ENCODE measurements around the gene IL4I1. TPM values are rescaled to one million over a fixed set of nuclear protein-coding genes. Genes with fewer than 3 reads are reported as not detected.
"Not testable (repeated sequence)": the region's sequence is repeated elsewhere in the genome, so short reads cannot be mapped to it uniquely, and the experiment has no call there.

The IL4I1 gene
- total RNA-seq, 1 donor: 2.0 TPM

GRCh38 chr19:49929611-49930482 is 33.2 kb upstream of the IL4I1 start:
- Histone ChIP-seq H3K4me1 (ENCODE audit: insufficient read depth, low read length) (peaks cover 48% of the 10 kb centered on the region), H3K27me3 (ENCODE audit: insufficient read depth, low read length) (no peaks in the 10 kb centered on the region), H3K4me3 (ENCODE audit: low read length) (peak overlapping the region; percentile 96), H3K9me3 (ENCODE audit: low read depth, low read length) (no peaks in the 10 kb centered on the region)

- H3K27me3 ChIP-seq (ENCODE audit: insufficient read depth, low read length): no peaks in the 10 kb centered on the region
- no peaks in the 10 kb centered on the region for H3K9me3 ChIP-seq (ENCODE audit: low read depth, low read length)
- peak within 1 kb of the TSS; percentile 96 for H3K4me3 ChIP-seq (ENCODE audit: low read length)
- peaks cover 48% of the 10 kb centered on the region for H3K4me1 ChIP-seq (ENCODE audit: insufficient read depth, low read length)
These were observed 32.5 kb upstream of the IL4I1 start, which contains the start of the genes ATF5 and NUP62 for GRCh38 chr19:49929121-49929610. TSS of gene ATF5 (plus strand) at chr19:49929205. CDS start at chr19:49930851, 1,646 bp downstream. TSS of gene NUP62 (minus strand) at chr19:49929504. CDS start at chr19:49909807, 19,697 bp downstream.

- Histone ChIP-seq H3K4me3 (ENCODE audit: low read length) (no peak overlapping the region), H3K4me1 (ENCODE audit: insufficient read depth, low read length) (peaks cover 48% of the 10 kb centered on the region), H3K27me3 (ENCODE audit: insufficient read depth, low read length) (no peaks in the 10 kb centered on the region), H3K9me3 (ENCODE audit: low read depth, low read length) (no peaks in the 10 kb centered on the region)
These were observed 31.0 kb upstream of the IL4I1 start for GRCh38 chr19:49927526-49928264.

- H3K4me3 ChIP-seq (ENCODE audit: low read length): no peak overlapping the region
- peaks cover 50% of the 10 kb centered on the region for H3K4me1 ChIP-seq (ENCODE audit: insufficient read depth, low read length)
- H3K9me3 ChIP-seq (ENCODE audit: low read depth, low read length): no peaks in the 10 kb centered on the region
- no peaks in the 10 kb centered on the region for H3K27me3 ChIP-seq (ENCODE audit: insufficient read depth, low read length)
These were observed 29.8 kb upstream of the IL4I1 start for GRCh38 chr19:49926515-49926914.

DNA sequence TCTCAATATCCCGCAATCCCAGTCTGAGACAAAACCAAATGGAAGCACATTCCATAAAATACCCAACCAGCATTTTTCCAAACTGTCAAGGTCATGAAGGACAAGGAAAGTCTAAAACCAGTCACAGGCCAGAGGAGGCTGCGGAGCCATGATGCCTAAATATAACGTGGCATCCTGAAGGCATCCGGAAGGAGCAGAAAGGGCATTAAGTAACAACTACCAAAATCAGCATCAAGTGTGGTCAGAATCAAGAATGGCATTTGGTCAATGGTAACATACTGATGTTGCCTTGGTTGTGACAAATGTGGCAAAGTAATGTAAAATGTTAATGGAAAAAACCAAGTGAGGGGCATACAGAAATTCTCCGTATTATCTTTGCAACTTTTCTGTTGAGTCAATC is 28.8 kb upstream of the IL4I1 start:
- H3K4me3 ChIP-seq (ENCODE audit: low read length): no peak overlapping the region
- H3K9me3 ChIP-seq (ENCODE audit: low read depth, low read length): no peaks in the 10 kb centered on the region
- no peaks in the 10 kb centered on the region for H3K27me3 ChIP-seq (ENCODE audit: insufficient read depth, low read length)
- peaks cover 47% of the 10 kb centered on the region for H3K4me1 ChIP-seq (ENCODE audit: insufficient read depth, low read length)

- H3K9me3 ChIP-seq (ENCODE audit: low read depth, low read length); H3K27me3 ChIP-seq (ENCODE audit: insufficient read depth, low read length); H3K4me3 ChIP-seq (ENCODE audit: low read length): not testable (repeated sequence)
- peaks cover 42% of the 10 kb centered on the region for H3K4me1 ChIP-seq (ENCODE audit: insufficient read depth, low read length)
These were observed 28.2 kb upstream of the IL4I1 start for GRCh38 chr19:49924881-49925210.

DNA sequence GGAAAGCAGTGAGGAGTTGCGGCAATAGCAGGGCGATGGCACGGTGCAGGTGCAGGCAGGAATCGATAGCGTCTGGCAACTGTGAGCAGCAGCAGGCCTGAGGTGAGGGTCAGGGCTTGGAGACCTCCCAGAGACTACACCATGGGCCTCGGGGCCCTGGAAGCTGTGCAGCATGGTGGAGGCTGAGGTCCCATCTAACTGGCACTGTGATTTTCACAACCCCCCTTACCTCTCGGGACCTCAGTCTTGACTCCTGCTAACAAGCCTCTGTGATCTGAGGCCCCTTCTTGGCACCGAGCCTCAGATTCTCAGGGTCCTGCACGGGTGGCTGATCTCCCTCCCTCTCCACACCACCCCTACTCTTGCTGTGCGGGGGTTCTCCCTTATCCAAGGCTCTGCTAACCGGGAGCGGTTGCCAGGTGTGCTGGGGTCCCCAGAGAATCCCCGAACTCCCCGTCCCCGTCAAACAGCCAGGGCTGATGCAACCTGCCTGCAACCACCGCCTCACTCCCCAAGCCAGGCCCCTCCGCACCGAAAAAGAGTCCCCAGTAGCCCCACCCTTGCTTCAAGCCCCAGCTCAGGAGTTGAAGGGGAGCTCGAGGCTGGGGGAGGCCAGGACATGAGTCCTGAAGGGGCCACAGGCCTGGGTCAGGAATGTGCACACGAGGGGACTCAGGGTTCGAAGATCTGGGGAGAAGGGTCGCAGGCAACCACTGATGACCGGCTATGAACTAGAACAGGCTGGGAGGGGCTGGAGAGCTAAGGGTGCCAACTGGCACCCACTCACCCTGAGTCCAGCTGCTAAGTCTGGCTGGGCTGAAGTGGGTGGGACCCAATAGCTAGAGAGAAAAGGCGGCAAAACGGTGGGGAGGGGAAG is 27.6 kb upstream of the IL4I1 start:
- Histone ChIP-seq H3K4me1 (ENCODE audit: insufficient read depth, low read length) (peaks cover 45% of the 10 kb centered on the region), H3K9me3 (ENCODE audit: low read depth, low read length) (no peaks in the 10 kb centered on the region), H3K4me3 (ENCODE audit: low read length) (no peak overlapping the region), H3K27me3 (ENCODE audit: insufficient read depth, low read length) (no peaks in the 10 kb centered on the region)

DNA sequence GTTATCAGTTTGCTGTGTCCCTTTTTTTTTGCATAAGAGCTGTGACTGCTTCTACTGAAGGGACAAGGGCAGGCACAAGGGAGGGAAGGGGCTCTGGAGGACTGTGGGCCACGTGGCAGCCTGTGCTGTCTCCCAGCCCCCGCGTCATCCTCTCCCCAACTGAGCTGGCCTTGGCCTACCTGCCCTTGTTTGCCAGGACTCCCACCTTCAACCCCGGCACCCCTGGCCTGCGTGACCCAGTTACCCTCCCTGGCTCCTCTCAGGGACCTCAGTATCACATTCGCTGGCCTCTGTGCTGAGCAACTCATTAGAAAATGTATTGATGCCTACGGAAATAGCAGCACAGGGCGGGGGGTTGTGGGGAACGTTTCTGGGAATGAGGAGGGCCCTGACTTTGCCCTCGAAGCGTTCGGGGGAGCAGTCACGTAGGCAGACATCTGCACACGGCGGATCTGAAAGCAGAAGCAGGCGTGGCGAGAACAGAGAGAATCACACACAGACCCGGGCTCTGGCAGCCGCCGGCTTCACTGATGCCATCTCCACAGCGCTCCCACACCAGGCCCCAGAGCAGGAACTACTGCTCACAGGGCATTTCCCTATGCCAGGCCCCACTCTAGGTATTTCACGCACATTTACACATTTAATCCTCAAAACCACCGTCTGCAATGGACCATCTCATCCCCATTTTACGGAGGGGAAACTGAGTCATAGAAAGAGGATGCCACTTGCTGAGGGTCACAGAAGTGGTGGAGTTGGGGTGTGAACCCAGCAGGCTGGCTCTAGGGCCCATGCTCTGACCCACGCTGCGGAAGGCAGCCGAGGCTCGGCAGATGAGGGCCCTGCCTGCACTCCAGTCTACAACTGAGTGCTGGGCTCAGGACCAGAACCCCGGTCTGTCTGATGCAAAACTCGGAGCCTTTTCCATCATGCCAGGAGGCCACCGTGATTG is 26.6 kb upstream of the IL4I1 start:
- peaks cover 43% of the 10 kb centered on the region for H3K4me1 ChIP-seq (ENCODE audit: insufficient read depth, low read length)
- H3K9me3 ChIP-seq (ENCODE audit: low read depth, low read length): no peaks in the 10 kb centered on the region
- no peaks in the 10 kb centered on the region for H3K27me3 ChIP-seq (ENCODE audit: insufficient read depth, low read length)
- H3K4me3 ChIP-seq (ENCODE audit: low read length): no peak overlapping the region

- H3K9me3 ChIP-seq (ENCODE audit: low read depth, low read length): no peaks in the 10 kb centered on the region
- H3K27me3 ChIP-seq (ENCODE audit: insufficient read depth, low read length): no peaks in the 10 kb centered on the region
- peaks cover 43% of the 10 kb centered on the region for H3K4me1 ChIP-seq (ENCODE audit: insufficient read depth, low read length)
- no peak overlapping the region for H3K4me3 ChIP-seq (ENCODE audit: low read length)
These were observed 25.4 kb upstream of the IL4I1 start for GRCh38 chr19:49921871-49922795.

DNA sequence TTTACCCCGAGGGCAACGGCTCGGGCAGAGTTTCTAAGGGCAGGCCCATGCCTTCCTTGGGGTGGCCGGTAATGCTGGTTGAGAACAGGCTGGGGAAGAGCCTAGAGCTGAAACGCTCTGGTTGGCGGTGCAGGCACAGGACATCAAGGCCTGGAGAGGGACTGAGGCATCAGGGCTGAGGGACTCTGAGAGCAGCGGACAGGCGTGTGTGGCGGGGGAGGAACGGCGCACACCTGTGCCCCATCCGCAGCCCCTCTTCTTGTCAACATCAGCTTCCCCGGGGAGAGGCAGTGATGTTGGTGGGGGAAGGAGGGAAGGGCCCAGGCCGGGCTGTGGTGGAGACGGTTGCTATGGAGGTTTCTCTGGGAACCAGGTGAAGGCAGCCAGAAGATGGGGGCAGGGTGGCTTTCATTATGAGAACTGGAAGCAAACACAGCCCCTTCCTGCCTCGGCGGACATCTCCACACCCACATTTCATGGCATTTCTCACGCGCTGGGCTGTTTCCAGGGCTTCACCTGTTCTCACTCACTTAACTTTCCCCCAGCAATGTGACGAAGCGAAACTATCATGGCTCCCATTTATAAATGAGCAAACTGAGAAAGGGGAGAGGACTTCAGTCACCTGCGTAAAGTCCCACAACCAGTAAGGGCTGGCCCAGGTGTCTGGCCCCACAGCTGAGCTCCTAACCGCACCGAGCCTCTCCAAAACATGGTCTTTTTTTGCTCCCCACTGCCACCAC is 24.1 kb upstream of the IL4I1 start:
- no peak overlapping the region for H3K4me3 ChIP-seq (ENCODE audit: low read length)
- no peaks in the 10 kb centered on the region for H3K27me3 ChIP-seq (ENCODE audit: insufficient read depth, low read length)
- H3K4me1 ChIP-seq (ENCODE audit: insufficient read depth, low read length): peaks cover 34% of the 10 kb centered on the region
- no peaks in the 10 kb centered on the region for H3K9me3 ChIP-seq (ENCODE audit: low read depth, low read length)

GRCh38 chr19:49918089-49918488 is 21.4 kb upstream of the IL4I1 start:
- H3K9me3 ChIP-seq (ENCODE audit: low read depth, low read length): no peaks in the 10 kb centered on the region
- no peaks in the 10 kb centered on the region for H3K27me3 ChIP-seq (ENCODE audit: insufficient read depth, low read length)
- H3K4me3 ChIP-seq (ENCODE audit: low read length): no peak overlapping the region
- H3K4me1 ChIP-seq (ENCODE audit: insufficient read depth, low read length): peaks cover 33% of the 10 kb centered on the region

DNA sequence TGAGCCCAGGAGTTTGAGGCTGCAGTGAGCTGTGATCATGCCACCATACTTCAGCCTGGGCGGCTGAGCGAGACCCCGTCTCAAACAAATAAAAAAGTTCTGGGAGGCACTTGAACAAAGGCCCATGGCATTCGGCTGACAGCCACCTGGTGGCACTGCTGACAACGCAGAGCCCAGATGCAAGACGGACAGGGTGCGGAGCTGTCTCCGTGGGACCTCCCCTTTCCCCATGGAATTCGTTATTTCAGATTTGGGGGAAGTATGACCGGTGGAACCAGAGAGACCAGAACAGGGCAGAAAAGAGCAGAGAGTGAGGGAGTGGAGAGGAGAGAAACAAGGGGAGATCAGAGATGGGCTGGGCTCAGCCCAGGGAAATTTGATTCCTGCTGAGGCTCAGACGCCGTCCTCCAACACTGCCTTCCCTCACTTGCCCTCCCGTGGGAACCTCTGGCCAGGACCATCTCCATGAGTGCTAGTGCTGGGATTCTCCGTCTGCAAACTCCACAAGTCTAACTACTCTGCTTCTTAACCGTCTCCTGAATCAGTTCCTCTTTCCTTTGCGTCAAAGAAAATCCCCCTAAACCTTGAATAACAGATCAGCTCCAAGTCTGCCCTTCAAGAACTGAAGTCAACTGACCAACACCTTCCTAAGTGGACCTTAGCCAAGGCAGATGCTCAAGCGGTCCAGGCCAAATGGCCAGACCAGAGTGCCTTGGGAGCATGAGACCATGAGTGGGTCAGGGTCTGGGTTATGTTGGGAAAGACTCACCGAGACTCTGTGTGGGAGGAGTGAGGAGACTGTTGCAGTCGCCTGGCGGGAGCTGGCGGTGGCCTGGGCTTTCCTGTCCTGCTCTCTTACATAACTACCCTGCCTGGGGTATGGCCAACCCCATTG is 20.4 kb upstream of the IL4I1 start:
- no peak overlapping the region for H3K4me3 ChIP-seq (ENCODE audit: low read length)
- H3K4me1 ChIP-seq (ENCODE audit: insufficient read depth, low read length): peaks cover 37% of the 10 kb centered on the region
- no peaks in the 10 kb centered on the region for H3K27me3 ChIP-seq (ENCODE audit: insufficient read depth, low read length)
- no peaks in the 10 kb centered on the region for H3K9me3 ChIP-seq (ENCODE audit: low read depth, low read length)

Measured in mononuclear cell (primary cell).